ENCODE data around the gene FOXD1. TPM values are rescaled to one million over a fixed set of nuclear protein-coding genes. Genes with fewer than 3 reads are reported as not detected.
"Not testable (repeated sequence)": the region's sequence is repeated elsewhere in the genome, so short reads cannot be mapped to it uniquely, and the experiment has no call there.

Gene FOXD1
- polyA plus RNA-seq, 1 donor = 0.04 TPM

DNA sequence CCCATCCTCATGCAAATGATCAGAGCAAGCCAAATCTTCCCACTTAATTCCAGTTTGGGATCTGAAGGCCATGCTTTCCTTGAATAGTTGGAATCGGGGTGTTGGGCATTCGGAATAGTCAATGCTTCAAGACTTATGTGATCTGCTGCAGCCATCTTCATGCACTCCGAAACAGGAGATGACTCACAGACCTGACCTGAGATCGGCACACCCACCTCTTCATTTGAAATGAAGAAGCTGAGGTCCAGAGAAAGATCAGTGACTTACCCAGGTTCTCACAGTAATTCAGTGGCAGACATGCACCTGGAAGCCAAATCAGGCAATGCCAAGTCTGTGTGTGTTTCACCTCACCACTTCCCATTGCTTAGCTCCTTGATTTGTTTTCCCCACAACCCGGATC is 33.0 kb downstream of the FOXD1 start:
- peaks cover 4% of the 10 kb centered on the region for H3K9me3 ChIP-seq (ENCODE audit: control insufficient read depth, low read depth, low read length)
- peaks cover 6% of the 10 kb centered on the region for H3K4me1 ChIP-seq (ENCODE audit: control insufficient read depth, insufficient read depth, low read length)
- no peak overlapping the region for H3K4me3 ChIP-seq (ENCODE audit: low read length)
- H3K27me3 ChIP-seq (ENCODE audit: control insufficient read depth, insufficient read depth, low read length) = peaks cover 44% of the 10 kb centered on the region
- H3K36me3 ChIP-seq (ENCODE audit: control insufficient read depth, insufficient read depth, low read length) = no peaks in the 10 kb centered on the region
- DNase-seq = no peak
- no peak overlapping the region for H3K27ac ChIP-seq (ENCODE audit: low read length)
- 60% methylated on average over 2 of the region's 5 CpGs for WGBS (ENCODE audit: insufficient coverage, low lambda C conversion rate)

GRCh38 chr5:73415171-73415570 is 33.4 kb downstream of the FOXD1 start:
- Histone ChIP-seq H3K4me3 (ENCODE audit: low read length) (no peak overlapping the region), H3K4me1 (ENCODE audit: control insufficient read depth, insufficient read depth, low read length) (peaks cover 3% of the 10 kb centered on the region), H3K9me3 (ENCODE audit: control insufficient read depth, low read depth, low read length) (peaks cover 4% of the 10 kb centered on the region), H3K27ac (ENCODE audit: low read length) (no peak overlapping the region), H3K36me3 (ENCODE audit: control insufficient read depth, insufficient read depth, low read length) (no peaks in the 10 kb centered on the region), H3K27me3 (ENCODE audit: control insufficient read depth, insufficient read depth, low read length) (peaks cover 40% of the 10 kb centered on the region)
- WGBS (ENCODE audit: insufficient coverage, low lambda C conversion rate) = no CpG with 5 or more reads among the region's 2 CpGs
- DNase-seq = no peak

- no CpG with 5 or more reads among the region's 1 CpG for WGBS (ENCODE audit: insufficient coverage, low lambda C conversion rate)
Observed at GRCh38 chr5:73412597-73412988, 36.0 kb downstream of the FOXD1 start.

DNA sequence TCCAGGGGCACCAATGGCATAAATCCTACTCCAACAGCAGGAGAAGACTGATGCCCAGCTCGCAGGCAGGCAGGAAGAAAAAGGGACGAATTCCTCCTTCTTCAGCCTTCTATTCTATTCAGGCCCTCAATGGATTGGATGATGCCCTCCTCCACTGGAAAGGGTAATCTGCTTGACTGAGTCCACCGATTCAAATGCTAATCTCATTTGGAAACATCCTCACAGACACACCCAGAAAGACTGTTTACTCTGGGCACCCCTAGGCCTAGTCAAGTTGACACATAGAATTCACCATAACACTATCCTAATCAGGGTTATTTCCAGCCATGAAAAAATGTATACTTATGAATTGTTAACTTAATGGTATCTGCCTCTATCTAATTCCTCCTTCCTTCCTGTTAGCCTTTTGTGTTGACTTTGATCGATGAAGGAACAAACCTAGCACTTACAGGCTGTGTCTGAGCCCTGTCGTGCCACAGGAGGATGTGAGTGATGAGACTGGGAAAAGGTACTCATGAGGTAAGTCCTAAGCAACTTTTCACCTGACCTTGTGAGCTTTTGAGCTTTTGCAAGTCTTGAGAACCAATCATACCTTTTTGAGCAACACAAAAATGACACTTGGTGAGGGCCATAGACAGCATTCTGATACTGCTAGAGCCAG is 36.5 kb downstream of the FOXD1 start:
- H3K27me3 ChIP-seq (ENCODE audit: control insufficient read depth, insufficient read depth, low read length) = peaks cover 10% of the 10 kb centered on the region
- WGBS (ENCODE audit: insufficient coverage, low lambda C conversion rate) = no CpG with 5 or more reads among the region's 5 CpGs
- no peak overlapping the region for H3K27ac ChIP-seq (ENCODE audit: low read length)

More at GRCh38 chr5:73412597-73412988, 36.0 kb downstream of the FOXD1 start:
- Histone ChIP-seq H3K27ac (ENCODE audit: low read length) (no peak overlapping the region), H3K9me3 (ENCODE audit: control insufficient read depth, low read depth, low read length) (no peaks in the 10 kb centered on the region), H3K4me3 (ENCODE audit: low read length) (no peak overlapping the region), H3K36me3 (ENCODE audit: control insufficient read depth, insufficient read depth, low read length) (no peaks in the 10 kb centered on the region), H3K27me3 (ENCODE audit: control insufficient read depth, insufficient read depth, low read length) (peaks cover 15% of the 10 kb centered on the region), H3K4me1 (ENCODE audit: control insufficient read depth, insufficient read depth, low read length) (no peaks in the 10 kb centered on the region)
- DNase-seq = no peak

GRCh38 chr5:73409927-73410326 is 38.6 kb downstream of the FOXD1 start:
- not testable (repeated sequence) for H3K27me3 ChIP-seq (ENCODE audit: control insufficient read depth, insufficient read depth, low read length); H3K4me3 ChIP-seq (ENCODE audit: low read length); DNase-seq; H3K4me1 ChIP-seq (ENCODE audit: control insufficient read depth, insufficient read depth, low read length); H3K27ac ChIP-seq (ENCODE audit: low read length); H3K36me3 ChIP-seq (ENCODE audit: control insufficient read depth, insufficient read depth, low read length); H3K9me3 ChIP-seq (ENCODE audit: control insufficient read depth, low read depth, low read length)
- WGBS (ENCODE audit: insufficient coverage, low lambda C conversion rate) = no CpG with 5 or more reads among the region's 18 CpGs

More for the DNA sequence above, 36.5 kb downstream of the FOXD1 start:
- DNase-seq = no peak
- H3K9me3 ChIP-seq (ENCODE audit: control insufficient read depth, low read depth, low read length) = no peaks in the 10 kb centered on the region
- H3K36me3 ChIP-seq (ENCODE audit: control insufficient read depth, insufficient read depth, low read length) = no peaks in the 10 kb centered on the region
- H3K4me3 ChIP-seq (ENCODE audit: low read length) = no peak overlapping the region
- H3K4me1 ChIP-seq (ENCODE audit: control insufficient read depth, insufficient read depth, low read length) = no peaks in the 10 kb centered on the region

- Histone ChIP-seq H3K27ac (ENCODE audit: low read length) (no peak overlapping the region), H3K27me3 (ENCODE audit: control insufficient read depth, insufficient read depth, low read length) (no peaks in the 10 kb centered on the region), H3K4me1 (ENCODE audit: control insufficient read depth, insufficient read depth, low read length) (no peaks in the 10 kb centered on the region), H3K9me3 (ENCODE audit: control insufficient read depth, low read depth, low read length) (no peaks in the 10 kb centered on the region), H3K4me3 (ENCODE audit: low read length) (no peak overlapping the region), H3K36me3 (ENCODE audit: control insufficient read depth, insufficient read depth, low read length) (no peaks in the 10 kb centered on the region)
- DNase-seq = no peak
- 50% methylated on average over 1 of the region's 1 CpG for WGBS (ENCODE audit: insufficient coverage, low lambda C conversion rate)
Observed at GRCh38 chr5:73405691-73406090, 42.9 kb downstream of the FOXD1 start.

DNA sequence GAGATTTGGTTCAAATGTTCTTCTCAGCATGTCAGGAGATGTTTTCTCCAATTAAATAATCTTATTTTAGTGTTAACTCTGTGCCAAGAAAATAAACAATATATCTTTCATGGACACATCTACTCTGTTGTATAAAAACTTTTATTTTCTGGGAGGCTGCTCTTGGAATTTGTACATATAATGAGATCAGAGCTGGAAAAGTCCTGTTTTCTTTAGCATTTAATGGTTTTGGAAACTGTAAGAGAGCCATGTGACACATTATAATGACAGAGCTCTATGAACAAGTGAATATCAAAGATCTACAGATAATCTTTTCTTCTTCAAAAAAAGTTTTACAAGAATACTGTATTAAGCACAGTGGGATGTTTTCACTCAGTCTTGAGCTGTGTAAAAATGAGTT is 48.8 kb downstream of the FOXD1 start:
- Histone ChIP-seq H3K36me3 (ENCODE audit: control insufficient read depth, insufficient read depth, low read length) (no peaks in the 10 kb centered on the region), H3K4me3 (ENCODE audit: low read length) (no peak overlapping the region), H3K4me1 (ENCODE audit: control insufficient read depth, insufficient read depth, low read length) (no peaks in the 10 kb centered on the region), H3K9me3 (ENCODE audit: control insufficient read depth, low read depth, low read length) (no peaks in the 10 kb centered on the region), H3K27ac (ENCODE audit: low read length) (no peak overlapping the region), H3K27me3 (ENCODE audit: control insufficient read depth, insufficient read depth, low read length) (no peaks in the 10 kb centered on the region)
- DNase-seq = no peak

Other genes with a start within 250 kb of the FOXD1 start
- 857 TPM for gene BTF3, start 49.7 kb upstream of the FOXD1 start, polyA plus RNA-seq
- gene ANKRA2, start 116.9 kb upstream of the FOXD1 start, polyA plus RNA-seq = 38.7 TPM
- 12.0 TPM for gene UTP15, start 117.0 kb upstream of the FOXD1 start, polyA plus RNA-seq
- 16.6 TPM for gene ARHGEF28, start 177.4 kb upstream of the FOXD1 start, polyA plus RNA-seq